IPS-18a (cell line): ENCODE measurements around the gene ANXA6.

Experiments
- H3K27ac ChIP-seq: one replicate; pipeline ENCODE4 v1.5.1; 2013; ENCODE audit warnings: low read length
- H3K27me3 ChIP-seq: one replicate; pipeline ENCODE4 v1.6.1; 2013; ENCODE audit warnings: mild to moderate bottlenecking, low read length; ENCODE audit not compliant: control insufficient read depth, insufficient read depth
- H3K36me3 ChIP-seq: one replicate; pipeline ENCODE4 v1.6.1; 2013; ENCODE audit warnings: low read depth, low read length; ENCODE audit not compliant: control insufficient read depth
- H3K4me1 ChIP-seq: one replicate; pipeline ENCODE4 v1.6.1; 2013; ENCODE audit warnings: low read depth, low read length; ENCODE audit not compliant: control insufficient read depth
- H3K4me3 ChIP-seq: one replicate; pipeline ENCODE4 v1.5.1; 2013; ENCODE audit warnings: low read length
- H3K9ac ChIP-seq: one replicate; pipeline ENCODE4 v1.6.1; 2013; ENCODE audit warnings: mild to moderate bottlenecking, low read length, moderate library complexity
- H3K9me3 ChIP-seq: one replicate; pipeline ENCODE4 v1.6.1; 2013; ENCODE audit warnings: low read depth, low read length; ENCODE audit not compliant: control insufficient read depth

Gene ANXA6

GRCh38 chr5:151148583-151148982 is 9.0 kb downstream of the ANXA6 start:
- Histone ChIP-seq H3K27me3 (no peaks in the 10 kb centered on the region), H3K9ac (no peak overlapping the region), H3K4me3 (no peak overlapping the region), H3K36me3 (no peaks in the 10 kb centered on the region), H3K27ac (no peak overlapping the region), H3K4me1 (no peaks in the 10 kb centered on the region), H3K9me3 (no peaks in the 10 kb centered on the region)

GRCh38 chr5:151147033-151147432 is 10.5 kb downstream of the ANXA6 start:
- Histone ChIP-seq H3K27ac (no peak overlapping the region), H3K36me3 (no peaks in the 10 kb centered on the region), H3K4me1 (peaks cover 2% of the 10 kb centered on the region), H3K4me3 (no peak overlapping the region), H3K9me3 (no peaks in the 10 kb centered on the region), H3K27me3 (no peaks in the 10 kb centered on the region), H3K9ac (no peak overlapping the region)

DNA sequence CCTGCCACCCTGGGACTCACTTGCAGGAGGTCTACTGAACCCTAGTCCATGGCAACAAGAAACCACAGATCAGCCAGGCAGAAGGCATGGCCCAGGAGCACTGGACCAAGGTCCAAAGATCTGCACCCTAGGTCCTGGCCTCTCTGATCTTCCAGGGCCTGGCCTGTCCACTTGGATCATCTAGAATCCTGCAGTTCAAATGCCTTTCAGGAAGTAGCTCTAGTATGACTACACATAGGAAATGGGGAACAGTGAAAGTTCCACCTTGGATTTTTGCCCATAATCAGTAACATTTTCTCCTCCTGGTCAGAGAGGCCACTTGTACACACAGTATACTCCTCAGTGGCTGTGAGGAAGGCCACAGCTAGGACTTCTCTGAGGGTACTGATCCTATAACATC is 11.5 kb downstream of the ANXA6 start:
- Histone ChIP-seq H3K4me3 (no peak overlapping the region), H3K36me3 (no peaks in the 10 kb centered on the region), H3K9ac (no peak overlapping the region), H3K27me3 (no peaks in the 10 kb centered on the region), H3K4me1 (peaks cover 12% of the 10 kb centered on the region), H3K9me3 (no peaks in the 10 kb centered on the region), H3K27ac (no peak overlapping the region)

GRCh38 chr5:151144922-151145321 is 12.7 kb downstream of the ANXA6 start:
- Histone ChIP-seq H3K9me3 (no peaks in the 10 kb centered on the region), H3K4me3 (no peak overlapping the region), H3K27me3 (no peaks in the 10 kb centered on the region), H3K4me1 (peaks cover 13% of the 10 kb centered on the region), H3K27ac (no peak overlapping the region), H3K9ac (no peak overlapping the region), H3K36me3 (no peaks in the 10 kb centered on the region)

DNA sequence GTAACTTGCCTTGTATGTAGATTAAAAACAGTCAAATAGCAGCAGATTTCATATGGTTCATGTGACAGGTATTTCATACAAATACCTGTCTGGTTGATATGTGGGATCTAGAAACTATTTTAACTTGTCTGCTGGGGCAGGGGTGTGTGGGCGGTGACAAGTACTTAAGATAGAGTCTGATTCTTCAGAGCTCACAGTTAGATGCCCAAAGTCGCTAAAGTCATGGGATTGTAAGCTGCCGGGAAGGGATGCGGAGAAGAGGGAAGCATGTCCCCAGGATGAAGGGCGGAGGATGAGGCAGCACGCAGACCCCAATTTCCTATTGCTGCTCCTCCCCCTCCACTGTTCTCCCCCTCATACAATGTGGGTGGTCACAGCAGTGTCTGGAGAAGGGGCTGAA is 13.3 kb downstream of the ANXA6 start:
- Histone ChIP-seq H3K4me3 (no peak overlapping the region), H3K9ac (no peak overlapping the region), H3K4me1 (peaks cover 13% of the 10 kb centered on the region), H3K9me3 (no peaks in the 10 kb centered on the region), H3K36me3 (no peaks in the 10 kb centered on the region), H3K27me3 (no peaks in the 10 kb centered on the region), H3K27ac (no peak overlapping the region)

- Histone ChIP-seq H3K27ac (no peak overlapping the region), H3K27me3 (no peaks in the 10 kb centered on the region), H3K9ac (no peak overlapping the region), H3K4me1 (peaks cover 13% of the 10 kb centered on the region), H3K4me3 (no peak overlapping the region), H3K36me3 (peaks cover 3% of the 10 kb centered on the region), H3K9me3 (no peaks in the 10 kb centered on the region)
Measured at GRCh38 chr5:151143645-151144044, 13.9 kb downstream of the ANXA6 start.

DNA sequence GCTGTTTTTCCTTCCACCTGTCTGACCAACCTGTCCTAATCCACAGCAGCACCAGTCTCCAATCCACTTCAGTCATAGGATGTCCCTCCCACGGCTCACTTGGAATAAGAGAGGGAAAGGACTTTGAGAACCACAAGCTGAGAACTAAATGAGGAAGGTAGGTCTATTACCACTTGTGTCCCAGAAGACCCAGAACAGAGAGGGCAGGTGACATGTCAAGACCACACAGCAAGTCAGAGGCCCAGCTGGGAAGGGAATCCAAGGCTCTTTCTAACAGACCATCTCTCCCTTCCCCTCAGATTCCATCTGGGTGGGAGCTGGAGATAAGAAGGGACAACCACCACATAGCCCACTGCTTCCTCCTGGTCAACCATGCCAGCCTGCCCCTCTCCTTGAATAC is 14.6 kb downstream of the ANXA6 start:
- Histone ChIP-seq H3K27ac (no peak overlapping the region), H3K4me3 (no peak overlapping the region), H3K36me3 (peaks cover 9% of the 10 kb centered on the region), H3K9ac (no peak overlapping the region), H3K27me3 (no peaks in the 10 kb centered on the region), H3K4me1 (peaks cover 13% of the 10 kb centered on the region), H3K9me3 (no peaks in the 10 kb centered on the region)

- Histone ChIP-seq H3K9me3 (no peaks in the 10 kb centered on the region), H3K36me3 (peaks cover 19% of the 10 kb centered on the region), H3K27me3 (no peaks in the 10 kb centered on the region), H3K4me3 (peak overlapping the region; percentile 23), H3K27ac (no peak overlapping the region), H3K9ac (no peak overlapping the region), H3K4me1 (peaks cover 13% of the 10 kb centered on the region)
Measured at GRCh38 chr5:151141535-151141934, 16.0 kb downstream of the ANXA6 start.

DNA sequence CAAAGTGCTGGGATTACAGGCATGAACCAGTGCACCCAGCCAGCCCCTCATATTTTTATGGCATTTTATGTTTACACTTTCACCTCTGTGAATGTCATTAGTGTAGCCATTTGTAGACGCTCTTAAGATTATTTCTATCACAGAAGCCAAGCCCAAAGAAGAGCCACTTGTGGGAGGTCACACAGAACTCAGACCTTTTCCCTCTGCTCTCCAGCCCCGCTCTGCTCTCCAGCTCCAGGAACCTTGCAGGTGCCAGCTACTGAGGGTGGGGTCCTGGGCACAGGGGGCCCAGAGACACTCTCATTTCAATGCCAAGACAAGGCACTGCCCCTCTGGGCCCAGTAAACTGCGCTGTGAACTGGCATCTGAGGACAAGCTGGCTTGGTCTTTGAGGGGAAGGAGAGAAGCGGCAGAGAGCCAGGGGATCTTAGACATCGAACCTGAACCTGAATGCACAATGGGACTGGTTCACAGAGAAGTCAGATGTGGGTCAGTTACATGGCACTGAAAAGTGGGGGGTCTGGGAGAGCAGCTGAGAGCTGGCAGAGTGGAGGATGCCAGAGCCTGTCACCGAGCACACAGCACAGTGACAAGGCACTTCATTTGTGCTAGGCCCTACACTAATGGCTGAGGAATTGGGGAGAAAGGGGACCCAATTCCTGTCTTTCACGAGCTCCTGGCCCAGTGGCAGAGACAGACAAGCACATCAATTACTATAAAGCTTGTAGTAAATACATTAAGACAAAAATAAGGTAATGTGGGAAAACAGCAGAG is 16.7 kb downstream of the ANXA6 start:
- no peak overlapping the region for H3K9ac ChIP-seq

DNA sequence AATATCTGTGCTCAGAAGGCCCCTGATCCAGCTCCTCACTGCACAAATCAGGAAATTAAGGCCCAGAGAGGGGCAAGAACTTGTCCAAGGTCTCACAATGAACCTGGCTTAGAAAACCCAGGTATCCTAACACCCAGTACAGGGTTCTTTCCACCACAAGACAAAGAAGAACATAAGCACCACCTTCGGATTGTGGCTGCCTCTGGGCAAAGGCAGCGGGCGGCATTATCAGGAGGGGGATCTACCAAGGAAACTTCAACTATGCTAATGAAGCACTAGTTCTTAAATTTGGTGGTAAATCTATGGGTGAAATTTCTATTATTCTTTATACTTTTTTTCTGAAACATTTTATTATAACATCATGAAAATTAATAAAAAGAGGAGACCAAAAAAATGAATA is 17.9 kb downstream of the ANXA6 start:
- H3K27ac ChIP-seq: no peak overlapping the region
- H3K27me3 ChIP-seq: no peaks in the 10 kb centered on the region
- H3K4me3 ChIP-seq: no peak overlapping the region
- H3K4me1 ChIP-seq: peaks cover 13% of the 10 kb centered on the region
- no peaks in the 10 kb centered on the region for H3K9me3 ChIP-seq
- no peak overlapping the region for H3K9ac ChIP-seq
- H3K36me3 ChIP-seq: peaks cover 31% of the 10 kb centered on the region

More for the DNA sequence above, 16.7 kb downstream of the ANXA6 start:
- Histone ChIP-seq H3K27me3 (no peaks in the 10 kb centered on the region), H3K27ac (peak overlapping the region; percentile 7), H3K9me3 (no peaks in the 10 kb centered on the region), H3K4me1 (peaks cover 13% of the 10 kb centered on the region), H3K36me3 (peaks cover 25% of the 10 kb centered on the region), H3K4me3 (peak overlapping the region; percentile 23)

DNA sequence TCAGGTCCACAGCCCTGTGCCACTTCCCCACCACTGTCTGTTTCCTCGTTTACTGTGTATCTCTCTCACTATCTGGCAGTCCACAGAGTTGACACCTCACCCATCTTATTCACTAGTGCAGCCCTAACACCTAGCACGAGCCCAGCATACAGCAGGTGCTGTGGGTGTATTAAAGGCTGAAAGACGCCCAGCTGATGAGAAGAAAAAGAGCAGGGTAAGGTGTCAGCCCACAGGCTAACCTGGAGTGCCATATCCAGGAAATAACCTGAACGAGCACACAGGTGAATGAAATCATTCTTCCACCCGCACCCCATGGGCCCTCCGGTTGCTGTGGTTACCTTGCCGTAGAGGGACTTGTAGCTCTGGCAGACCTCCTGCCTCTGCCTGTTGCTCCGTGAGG is 18.6 kb downstream of the ANXA6 start:
- no peaks in the 10 kb centered on the region for H3K9me3 ChIP-seq
- peaks cover 13% of the 10 kb centered on the region for H3K4me1 ChIP-seq

GRCh38 chr5:151138114-151138513 is 19.5 kb downstream of the ANXA6 start:
- Histone ChIP-seq H3K36me3 (peaks cover 44% of the 10 kb centered on the region), H3K27me3 (no peaks in the 10 kb centered on the region), H3K4me3 (no peak overlapping the region), H3K27ac (no peak overlapping the region), H3K4me1 (peaks cover 13% of the 10 kb centered on the region), H3K9me3 (no peaks in the 10 kb centered on the region), H3K9ac (no peak overlapping the region)

More for the DNA sequence above, 18.6 kb downstream of the ANXA6 start:
- no peak overlapping the region for H3K4me3 ChIP-seq
- H3K27me3 ChIP-seq: no peaks in the 10 kb centered on the region
- peaks cover 36% of the 10 kb centered on the region for H3K36me3 ChIP-seq
- no peak overlapping the region for H3K9ac ChIP-seq
- H3K27ac ChIP-seq: no peak overlapping the region
